Neural progenitor cell (in vitro differentiated cells): Measurements from ENCODE around the gene CTIF. TPM values are rescaled to one million over a fixed set of nuclear protein-coding genes. Genes with fewer than 3 reads are reported as not detected.

Experiments
- DNase-seq: peaks from one replicate; pipeline ENCODE4 v3.0.0-alpha.2; 2016; ENCODE audit warnings: low spot score
- H2AFZ ChIP-seq: fragments of 200-600 bp; sonication (generic); replicated peaks from 2 replicates; pipeline ENCODE4 v1.6.1; 2016; ENCODE audit warnings: antibody characterized with exemption
- H3F3A ChIP-seq: fragments of 200-600 bp; sonication (generic); 2 replicates; pipeline ENCODE4 v1.6.1; 2016; ENCODE audit warnings: antibody characterized with exemption, low read depth
- H3K27ac ChIP-seq: fragments of 200-600 bp; sonication (generic); 2 replicates; pipeline ENCODE4 v1.5.1; 2016; ENCODE audit warnings: mild to moderate bottlenecking
- H3K27me3 ChIP-seq: fragments of 200-600 bp; sonication (generic); 2 replicates; pipeline ENCODE4 v1.6.1; 2016; ENCODE audit warnings: mild to moderate bottlenecking, moderate library complexity
- H3K36me3 ChIP-seq: fragments of 200-600 bp; sonication (generic); 2 replicates; pipeline ENCODE4 v1.5.1; 2016
- H3K4me1 ChIP-seq: fragments of 200-600 bp; sonication (generic); 2 replicates; pipeline ENCODE4 v1.6.1; 2016; ENCODE audit warnings: mixed run types
- H3K4me2 ChIP-seq: fragments of 200-600 bp; sonication (generic); 2 replicates; pipeline ENCODE4 v1.6.1; 2016
- H3K4me3 ChIP-seq: fragments of 200-600 bp; sonication (generic); 2 replicates; pipeline ENCODE4 v1.5.1; 2016
- H3K79me2 ChIP-seq: fragments of 200-600 bp; sonication (generic); 2 replicates; pipeline ENCODE4 v1.6.1; 2016; ENCODE audit warnings: low read depth
- H3K9ac ChIP-seq: fragments of 200-600 bp; sonication (generic); 2 replicates; pipeline ENCODE4 v1.6.1; 2016
- H3K9me3 ChIP-seq: fragments of 200-600 bp; sonication (generic); 2 replicates; pipeline ENCODE4 v1.5.1; 2016; ENCODE audit warnings: low read depth
- H4K20me1 ChIP-seq: fragments of 200-600 bp; sonication (generic); 2 replicates; pipeline ENCODE4 v1.6.1; 2016; ENCODE audit warnings: low read depth
- H3K27ac Mint-ChIP-seq: 3 replicates; pipeline ENCODE4 v1.8.0; 2021; ENCODE audit warnings: mixed read lengths
- H3K27me3 Mint-ChIP-seq: 2 replicates; pipeline ENCODE4 v1.8.0; 2022; ENCODE audit warnings: low read depth, mild to moderate bottlenecking, inconsistent platforms, moderate library complexity, mixed read lengths; ENCODE audit not compliant: insufficient read depth
- H3K36me3 Mint-ChIP-seq: 3 replicates; pipeline ENCODE4 v1.8.0; 2021; ENCODE audit warnings: mixed read lengths
- H3K4me1 Mint-ChIP-seq: 3 replicates; pipeline ENCODE4 v1.8.0; 2021; ENCODE audit warnings: mixed read lengths
- H3K4me3 Mint-ChIP-seq: 3 replicates; pipeline ENCODE4 v1.8.0; 2021; ENCODE audit warnings: mild to moderate bottlenecking, moderate library complexity, mixed read lengths
- H3K9me3 Mint-ChIP-seq: 3 replicates; pipeline ENCODE4 v1.8.0; 2020; ENCODE audit warnings: mixed read lengths
- CTCF ChIP-seq: fragments of 200-600 bp; sonication (generic); IDR thresholded peaks from 2 replicates; pipeline ENCODE4 v1.5.1; 2017; ENCODE audit warnings: antibody characterized with exemption, mild to moderate bottlenecking
- EZH2 ChIP-seq: fragments of 200-600 bp; sonication (generic); IDR thresholded peaks from 2 replicates; pipeline ENCODE4 v1.6.1; 2017; ENCODE audit warnings: antibody characterized with exemption, mild to moderate bottlenecking, moderate library complexity
- EZH2phosphoT487 ChIP-seq: fragments of 200-600 bp; sonication (generic); IDR thresholded peaks from 2 replicates; pipeline ENCODE4 v1.6.1; 2017; ENCODE audit warnings: antibody characterized with exemption
- total RNA-seq: library from RNA; depleted of rRNA; stranded (reverse); fragments of >200 nt; gene quantifications from 2 replicates; pipeline ENCODE4 v1.2.3, GENCODE V29; 2015; ENCODE audit warnings: low replicate concordance

The CTIF gene
- total RNA-seq, 1 donor from 2014 or later = 17.6 TPM

GRCh38 chr18:48521723-48522122, 17.1 kb upstream of the CTIF start:
- Mint-ChIP-seq H3K27me3 (peaks cover 16% of the 10 kb centered on the region), H3K36me3 (no peaks in the 10 kb centered on the region), H3K9me3 (no peaks in the 10 kb centered on the region)

GRCh38 chr18:48525671-48526070, 13.2 kb upstream of the CTIF start:
- H4K20me1 ChIP-seq = no peaks in the 10 kb centered on the region
- no peak for TF ChIP-seq CTCF
- no peak for TF ChIP-seq EZH2phosphoT487
- no peak for DNase-seq
- no peaks in the 10 kb centered on the region for H3F3A ChIP-seq
- no peaks in the 10 kb centered on the region for H3K79me2 ChIP-seq
- H2AFZ ChIP-seq = no peak overlapping the region
- Mint-ChIP-seq H3K36me3 (no peaks in the 10 kb centered on the region), H3K4me3 (no peak overlapping the region), H3K4me1 (peaks cover 9% of the 10 kb centered on the region), H3K27me3 (peaks cover 16% of the 10 kb centered on the region), H3K27ac (no peak overlapping the region), H3K9me3 (no peaks in the 10 kb centered on the region)
- H3K36me3 ChIP-seq = no peaks in the 10 kb centered on the region
- peaks cover 10% of the 10 kb centered on the region for H3K4me1 ChIP-seq
- no peak overlapping the region for H3K4me2 ChIP-seq
- H3K9me3 ChIP-seq = no peaks in the 10 kb centered on the region
- H3K9ac ChIP-seq = no peak overlapping the region
- no peak overlapping the region for H3K27ac ChIP-seq
- no peak overlapping the region for H3K4me3 ChIP-seq
- H3K27me3 ChIP-seq = no peaks in the 10 kb centered on the region

More at GRCh38 chr18:48521723-48522122, 17.1 kb upstream of the CTIF start:
- no peak overlapping the region for H2AFZ ChIP-seq
- H3K36me3 ChIP-seq = no peaks in the 10 kb centered on the region
- no peak overlapping the region for H3K4me3 ChIP-seq
- no peak for TF ChIP-seq EZH2phosphoT487
- no peak for TF ChIP-seq EZH2
- TF ChIP-seq CTCF = no peak
- no peaks in the 10 kb centered on the region for H3F3A ChIP-seq
- no peak overlapping the region for H3K27ac ChIP-seq
- no peaks in the 10 kb centered on the region for H3K27me3 ChIP-seq
- no peaks in the 10 kb centered on the region for H3K9me3 ChIP-seq
- no peak overlapping the region for H3K4me2 ChIP-seq
- Mint-ChIP-seq H3K4me1 (peaks cover 3% of the 10 kb centered on the region), H3K4me3 (no peak overlapping the region), H3K27ac (no peak overlapping the region)
- no peak overlapping the region for H3K9ac ChIP-seq
- H3K4me1 ChIP-seq = peaks cover 6% of the 10 kb centered on the region
- DNase-seq = peak; percentile 48
- H4K20me1 ChIP-seq = no peaks in the 10 kb centered on the region
- H3K79me2 ChIP-seq = no peaks in the 10 kb centered on the region

GRCh38 chr18:48527461-48527860, 11.4 kb upstream of the CTIF start:
- Mint-ChIP-seq H3K4me3 (no peak overlapping the region), H3K4me1 (peaks cover 6% of the 10 kb centered on the region), H3K36me3 (no peaks in the 10 kb centered on the region), H3K27me3 (peaks cover 12% of the 10 kb centered on the region), H3K9me3 (no peaks in the 10 kb centered on the region), H3K27ac (no peak overlapping the region)
- peaks cover 7% of the 10 kb centered on the region for H3K4me1 ChIP-seq
- H3K4me2 ChIP-seq = no peak overlapping the region
- H4K20me1 ChIP-seq = no peaks in the 10 kb centered on the region
- no peaks in the 10 kb centered on the region for H3K36me3 ChIP-seq
- no peaks in the 10 kb centered on the region for H3K79me2 ChIP-seq
- no peak overlapping the region for H3K9ac ChIP-seq
- TF ChIP-seq EZH2phosphoT487 = no peak
- no peak for TF ChIP-seq CTCF
- no peak for TF ChIP-seq EZH2
- no peaks in the 10 kb centered on the region for H3K27me3 ChIP-seq
- no peak overlapping the region for H3K4me3 ChIP-seq
- no peak overlapping the region for H2AFZ ChIP-seq
- no peak overlapping the region for H3K27ac ChIP-seq
- no peaks in the 10 kb centered on the region for H3F3A ChIP-seq
- DNase-seq = no peak
- H3K9me3 ChIP-seq = no peaks in the 10 kb centered on the region

GRCh38 chr18:48528861-48529260, 10.0 kb upstream of the CTIF start:
- no peak for TF ChIP-seq CTCF
- no peak for TF ChIP-seq EZH2phosphoT487
- no peak for TF ChIP-seq EZH2
- Histone ChIP-seq H3K4me1 (peaks cover 7% of the 10 kb centered on the region), H2AFZ (no peak overlapping the region), H3K27ac (no peak overlapping the region), H4K20me1 (no peaks in the 10 kb centered on the region), H3F3A (no peaks in the 10 kb centered on the region), H3K36me3 (no peaks in the 10 kb centered on the region), H3K79me2 (no peaks in the 10 kb centered on the region), H3K4me2 (no peak overlapping the region), H3K4me3 (no peak overlapping the region), H3K9me3 (no peaks in the 10 kb centered on the region), H3K27me3 (no peaks in the 10 kb centered on the region), H3K9ac (no peak overlapping the region)
- DNase-seq = no peak
- Mint-ChIP-seq H3K27ac (no peak overlapping the region), H3K9me3 (no peaks in the 10 kb centered on the region), H3K27me3 (peaks cover 12% of the 10 kb centered on the region), H3K4me3 (no peak overlapping the region), H3K4me1 (peaks cover 6% of the 10 kb centered on the region), H3K36me3 (no peaks in the 10 kb centered on the region)
